ENCODE data around the gene SMIM1.

GRCh38 chr1:3753656-3754454 lies 18.7 kb upstream of the SMIM1 start:
- no peak for TF ChIP-seq CTCF (IDR thresholded peaks at IDR 0.05)
- TF ChIP-seq POLR2A (IDR thresholded peaks at IDR 0.05): no peak

Measured in right lobe of liver (tissue), 4 donors.